IMR-90 (cell line): ENCODE measurements around the gene MPC1. TPM values are rescaled to one million over a fixed set of nuclear protein-coding genes. Genes with fewer than 3 reads are reported as not detected.
"Not testable (repeated sequence)": the region's sequence is repeated elsewhere in the genome, so short reads cannot be mapped to it uniquely, and the experiment has no call there.

Experiments used
- ATAC-seq: fragments of 200-7000 bp; cut with Tn5 transposase; 2 replicates; pipeline ENCODE4 v1.9.1; 2020; ENCODE audit warnings: low read depth, mild to moderate bottlenecking, moderate library complexity
- BruUV-seq: library from RNA; stranded (reverse); fragments of 400-500 nt; replicated peaks from 2 replicates; lab custom pipeline; 2021; lab: Mats Ljungman, UMichigan
- CTCF ChIA-PET: fragments of 300-600 bp; formaldehyde crosslinking; extraction: SDS; loops from one replicate; lab custom pipeline; 2021; ENCODE audit warnings: antibody characterized with exemption; lab: Yijun Ruan, JAX
- POLR2A ChIA-PET: fragments of 300-600 bp; sonication (Branson Sonifier 250); formaldehyde crosslinking; loops from one replicate; lab custom pipeline; 2022; ENCODE audit warnings: antibody characterized with exemption; ENCODE audit not compliant: unreplicated experiment; lab: Charles Lee
- DNase-seq: peaks from one replicate; pipeline ENCODE4 v3.0.0; 2013
- H2AFZ ChIP-seq: replicated peaks from 2 replicates; pipeline ENCODE3; 2013; ENCODE audit warnings: low read length, mild to moderate bottlenecking; ENCODE audit not compliant: poor library complexity
- H2AK5ac ChIP-seq: 2 replicates; pipeline ENCODE4 v1.6.1; 2013; ENCODE audit warnings: low read depth, low read length, inconsistent platforms
- H2AK9ac ChIP-seq: replicated peaks from 2 replicates; pipeline ENCODE3; 2013; ENCODE audit warnings: mild to moderate bottlenecking, low read depth, low read length, moderate library complexity; ENCODE audit not compliant: poor library complexity
- H2BK120ac ChIP-seq: 2 replicates; pipeline ENCODE4 v1.6.1; 2013; ENCODE audit warnings: low read depth, low read length, inconsistent platforms
- H2BK15ac ChIP-seq: 3 replicates; pipeline ENCODE4 v1.6.1; 2013; ENCODE audit warnings: low read depth, low read length, inconsistent platforms
- H2BK20ac ChIP-seq: 2 replicates; pipeline ENCODE4 v1.6.1; 2013; ENCODE audit warnings: low read depth, mild to moderate bottlenecking, inconsistent platforms, low read length, moderate library complexity
- H2BK5ac ChIP-seq: 2 replicates; pipeline ENCODE4 v1.6.1; 2013; ENCODE audit warnings: mild to moderate bottlenecking, low read depth, low read length, inconsistent platforms; ENCODE audit not compliant: poor library complexity, severe bottlenecking
- H3K14ac ChIP-seq: replicated peaks from 2 replicates; pipeline ENCODE4 v1.6.1; 2013; ENCODE audit warnings: low read depth, low read length, inconsistent platforms
- H3K18ac ChIP-seq: 2 replicates; pipeline ENCODE4 v1.6.1; 2013; ENCODE audit warnings: low read depth, low read length, control low read depth
- H3K23ac ChIP-seq: 2 replicates; pipeline ENCODE4 v1.6.1; 2013; ENCODE audit warnings: low read depth, low read length, inconsistent platforms
- H3K27ac ChIP-seq: 2 replicates; pipeline ENCODE4 v1.5.1; 2013; ENCODE audit warnings: mild to moderate bottlenecking, control low read depth, low read length; ENCODE audit not compliant: insufficient read depth
- H3K27me3 ChIP-seq: 2 replicates; pipeline ENCODE4 v1.6.1; 2013; ENCODE audit warnings: low read length; ENCODE audit not compliant: control insufficient read depth, insufficient read depth
- H3K36me3 ChIP-seq: 2 replicates; pipeline ENCODE4 v1.6.1; 2013; ENCODE audit warnings: low read length, mixed read lengths; ENCODE audit not compliant: control insufficient read depth, insufficient read depth
- H3K4ac ChIP-seq: 2 replicates; pipeline ENCODE4 v1.6.1; 2013; ENCODE audit warnings: low read depth, low read length, inconsistent platforms
- H3K4me1 ChIP-seq: 2 replicates; pipeline ENCODE4 v1.6.1; 2013; ENCODE audit warnings: low read length, mixed read lengths; ENCODE audit not compliant: control insufficient read depth, insufficient read depth
- H3K4me2 ChIP-seq: 2 replicates; pipeline ENCODE4 v1.6.1; 2013; ENCODE audit warnings: low read depth, mild to moderate bottlenecking, control low read depth, low read length, moderate library complexity
- H3K4me3 ChIP-seq: 2 replicates; pipeline ENCODE4 v1.5.1; 2013; ENCODE audit warnings: low read depth, mild to moderate bottlenecking, control low read depth, low read length, moderate library complexity; ENCODE audit not compliant: insufficient read depth
- H3K56ac ChIP-seq: 2 replicates; pipeline ENCODE4 v1.6.1; 2013; ENCODE audit warnings: low read length, inconsistent platforms; ENCODE audit not compliant: insufficient read depth; ENCODE audit errors: extremely low read depth
- H3K79me1 ChIP-seq, 2 experiments: 2 replicates each; pipeline ENCODE4 v1.6.1; 2013; ENCODE audit warnings: low read length in 2 of 2, inconsistent platforms in 1 of 2, low read depth in 1 of 2
- H3K9ac ChIP-seq: 2 replicates; pipeline ENCODE4 v1.6.1; 2013; ENCODE audit warnings: low read depth, low read length, control low read depth
- H3K9me1 ChIP-seq: 2 replicates; pipeline ENCODE4 v1.6.1; 2013; ENCODE audit warnings: low read length, inconsistent platforms; ENCODE audit not compliant: insufficient read depth
- H3K9me3 ChIP-seq: 2 replicates; pipeline ENCODE4 v1.6.1; 2013; ENCODE audit warnings: low read length; ENCODE audit not compliant: control insufficient read depth, insufficient read depth
- H4K20me1 ChIP-seq: 2 replicates; pipeline ENCODE4 v1.6.1; 2013; ENCODE audit warnings: low read length, inconsistent platforms; ENCODE audit not compliant: insufficient read depth
- H4K5ac ChIP-seq: 2 replicates; pipeline ENCODE4 v1.6.1; 2013; ENCODE audit warnings: mild to moderate bottlenecking, low read depth, low read length, control low read depth
- H4K8ac ChIP-seq, 2 experiments: 2 replicates each; pipeline ENCODE4 v1.6.1; 2013; ENCODE audit warnings: low read depth in 2 of 2, low read length in 2 of 2, control low read depth in 1 of 2, inconsistent platforms in 1 of 2
- H4K91ac ChIP-seq: 2 replicates; pipeline ENCODE4 v1.6.1; 2013; ENCODE audit warnings: low read depth, low read length, inconsistent platforms; ENCODE audit not compliant: insufficient read depth
- WGBS, 2 experiments: methylation state at CpG; one replicate each; pipeline versions ENCODE4 v1.1.5 to v1.1.7; 2013; ENCODE audit warnings: missing lambda C conversion rate in 2 of 2; ENCODE audit not compliant: insufficient read length in 1 of 2; ENCODE audit errors: extremely low coverage in 2 of 2; 5-methylcytosine and 5-hydroxymethylcytosine counted together
- dilution Hi-C: fragments of 300-500 bp; cut with HindIII; formaldehyde crosslinking; loops from one replicate; pipeline ENCODE4 v1.14.3; 2018; ENCODE audit warnings: low sequenced_read_pairs; ENCODE audit not compliant: unreplicated experiment
- in situ Hi-C: fragments of 300-500 bp; cut with MboI; formaldehyde crosslinking; loops from 3 replicates; pipeline ENCODE4 v1.14.3; 2019; ENCODE audit warnings: low sequenced_read_pairs, inconsistent platforms, mixed read lengths
- intact Hi-C: fragments of 100-400 bp; cut with micrococcal nuclease; formaldehyde crosslinking; loops from 2 replicates; pipeline ENCODE4 v1.10.0; 2022
- polyA plus RNA-seq, 3 experiments: library from polyadenylated mRNA; depleted of rRNA; stranded (reverse); fragments of >200 nt; gene quantifications; 2 replicates each; pipeline ENCODE4 v1.2.3, GENCODE V29; 2012; ENCODE audit warnings: low replicate concordance in 1 of 3
- total RNA-seq: library from RNA; depleted of rRNA; stranded (reverse); fragments of >200 nt; gene quantifications from 2 replicates; pipeline ENCODE4 v1.2.3, GENCODE V29; 2012

Gene MPC1
- total and polyA plus RNA-seq, 2 of the 4 experiments (the other 2 are of a cell fraction) = 10.9 to 12.0 TPM

GRCh38 chr6:166345672-166346071, 37.1 kb downstream of the MPC1 start:
- BruUV-seq, H2BK20ac ChIP-seq, H3K9me3 ChIP-seq, H2AK9ac ChIP-seq, H2AK5ac ChIP-seq, H3K4me1 ChIP-seq, H3K27ac ChIP-seq, CTCF ChIA-PET, H3K4ac ChIP-seq, H3K4me3 ChIP-seq, H3K56ac ChIP-seq, H3K27me3 ChIP-seq, H3K9me1 ChIP-seq, H4K8ac ChIP-seq, in situ Hi-C loops, H4K20me1 ChIP-seq, H3K14ac ChIP-seq, H3K9ac ChIP-seq, ATAC-seq, H4K91ac ChIP-seq, H4K5ac ChIP-seq, H2BK120ac ChIP-seq, H3K4me2 ChIP-seq, H2BK5ac ChIP-seq, dilution Hi-C loops, H2BK15ac ChIP-seq, DNase-seq, H2AFZ ChIP-seq, H3K18ac ChIP-seq, H3K36me3 ChIP-seq, intact Hi-C loops, H3K23ac ChIP-seq: not testable (repeated sequence)
- POLR2A ChIA-PET = interaction anchor here (0.6 kb wide), 1 partner anchor 63 kb away, joined by 3 read pairs; no protein-coding TSS in a partner anchor
- 85% methylated on average over 4 of the region's 9 CpGs; no CpG with 5 or more reads in 1 of the 2 experiments for WGBS, 2 experiments
- peaks cover 4 to 18% of the 10 kb centered on the region in 2 experiments; a peak in 3 of 4 replicates for H3K79me1 ChIP-seq

GRCh38 chr6:166344921-166345320, 37.8 kb downstream of the MPC1 start:
- H3K27ac ChIP-seq, intact Hi-C loops, CTCF ChIA-PET, H3K36me3 ChIP-seq, H3K4me1 ChIP-seq, H3K4ac ChIP-seq, H2BK15ac ChIP-seq, in situ Hi-C loops, H3K23ac ChIP-seq, H3K27me3 ChIP-seq, H3K14ac ChIP-seq, H4K91ac ChIP-seq, dilution Hi-C loops, H3K4me2 ChIP-seq, H2AK5ac ChIP-seq, BruUV-seq, H2BK20ac ChIP-seq, DNase-seq, H4K5ac ChIP-seq, H3K18ac ChIP-seq, H2BK5ac ChIP-seq, H4K8ac ChIP-seq, H3K9me3 ChIP-seq, H2AK9ac ChIP-seq, H3K9me1 ChIP-seq, H2AFZ ChIP-seq, H3K4me3 ChIP-seq, H3K9ac ChIP-seq, H2BK120ac ChIP-seq, H3K56ac ChIP-seq, ATAC-seq: not testable (repeated sequence)
- Histone ChIP-seq H4K20me1 (peaks cover 12% of the 10 kb centered on the region; the same call in 1 of the 2 replicates), H3K79me1 (peaks cover 4 to 25% of the 10 kb centered on the region in 2 experiments; a peak in 3 of 4 replicates)
- 70% methylated on average over 2 of the region's 2 CpGs; no CpG with 5 or more reads in 1 of the 2 experiments for WGBS, 2 experiments
- POLR2A ChIA-PET = interaction anchor here (0.6 kb wide), 1 partner anchor 62 kb away, joined by 3 read pairs; no protein-coding TSS in a partner anchor
